Right ventricle myocardium superior (tissue), 1 donor: ENCODE data around the gene RTN4RL1. TPM values are rescaled to one million over a fixed set of nuclear protein-coding genes. Genes with fewer than 3 reads are reported as not detected.
"Not testable (repeated sequence)": the region's sequence is repeated elsewhere in the genome, so short reads cannot be mapped to it uniquely, and the experiment has no call there.

Experiments
- ATAC-seq: fragments of 200-7000 bp; cut with Tn5 transposase; one replicate; pipeline ENCODE4 v1.9.1; 2020; ENCODE audit warnings: mild to moderate bottlenecking; ENCODE audit not compliant: poor library complexity
- DNase-seq: peaks from one replicate; pipeline ENCODE4 v3.0.0-alpha.2; 2020
- intact Hi-C: fragments of 100-400 bp; cut with DNase I; formaldehyde crosslinking; loops from one replicate; pipeline ENCODE4 v1.11.2; 2022
- total RNA-seq: library from RNA; stranded (reverse); fragmentation: NEBNext Ultra II Directional; extraction: Animal tissue kit (Norgen Biotek cat#: 25700); gene quantifications from one replicate; pipeline ENCODE4 v1.2.1, GENCODE V29; 2021
- donor health status: DM: no; HTN: yes; CAD: no; lungs with severe emphysema.

RTN4RL1 gene
- total RNA-seq, 1 donor from 2014 or later, result 3.4 TPM

DNA sequence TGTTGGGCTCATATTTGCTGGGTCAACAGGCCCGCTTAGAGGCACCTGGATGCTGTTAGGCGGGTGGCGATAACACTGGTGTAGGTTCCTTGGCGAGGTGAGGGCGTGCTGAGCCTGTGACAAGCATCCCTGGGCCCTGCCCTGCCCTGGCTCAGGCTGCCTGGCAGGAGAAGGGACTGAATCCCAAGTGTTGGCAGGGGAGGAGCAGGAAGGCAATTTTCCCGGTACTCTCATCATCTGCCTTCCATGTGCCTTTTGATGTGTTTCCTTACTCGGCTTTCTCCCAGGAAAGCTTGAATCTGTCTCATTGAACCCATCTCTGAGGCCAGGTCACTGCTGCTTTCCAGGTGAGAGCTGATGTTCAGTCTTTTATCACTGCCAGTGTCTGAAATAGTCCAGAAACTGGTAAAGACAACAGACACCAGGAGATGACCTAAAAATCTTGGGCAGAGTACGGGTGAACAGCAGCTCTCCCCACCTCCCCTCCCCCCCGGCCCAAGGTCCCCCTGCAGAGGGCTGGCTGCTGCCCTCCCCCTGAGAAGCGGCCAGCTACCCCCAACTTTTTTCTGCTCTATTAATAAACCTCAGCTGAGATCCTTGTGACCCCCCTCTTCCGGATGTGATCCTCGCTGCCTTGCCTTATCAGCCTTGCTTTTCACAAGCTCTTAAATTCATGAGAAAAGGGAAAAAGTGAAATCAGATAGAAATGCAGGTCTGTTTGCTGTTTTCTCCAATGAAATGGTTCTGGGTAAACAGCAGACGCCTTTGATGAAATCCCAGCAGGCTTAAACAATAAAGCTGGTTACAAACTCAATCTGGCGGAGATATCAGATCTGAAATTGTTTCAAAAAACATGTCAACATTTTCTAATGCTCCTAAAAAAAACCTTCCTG is 29.0 kb downstream of the RTN4RL1 start:
- intact Hi-C loops, result no loop called here
- DNase-seq (no peak), ATAC-seq (no peak)

GRCh38 chr17:1995321-1995892 is 29.7 kb downstream of the RTN4RL1 start:
- DNase-seq, result no peak
- intact Hi-C loops, result no loop called here

GRCh38 chr17:1994707-1995106 is 30.4 kb downstream of the RTN4RL1 start:
- intact Hi-C loops, result no loop called here
- no peak for DNase-seq
- ATAC-seq, result no peak

More at GRCh38 chr17:1995321-1995892, 29.7 kb downstream of the RTN4RL1 start:
- no peak for ATAC-seq

- ATAC-seq (peak; percentile 86), DNase-seq (no peak)
- intact Hi-C loops, result no loop called here
Observed at GRCh38 chr17:1992541-1992940, 32.6 kb downstream of the RTN4RL1 start.

DNA sequence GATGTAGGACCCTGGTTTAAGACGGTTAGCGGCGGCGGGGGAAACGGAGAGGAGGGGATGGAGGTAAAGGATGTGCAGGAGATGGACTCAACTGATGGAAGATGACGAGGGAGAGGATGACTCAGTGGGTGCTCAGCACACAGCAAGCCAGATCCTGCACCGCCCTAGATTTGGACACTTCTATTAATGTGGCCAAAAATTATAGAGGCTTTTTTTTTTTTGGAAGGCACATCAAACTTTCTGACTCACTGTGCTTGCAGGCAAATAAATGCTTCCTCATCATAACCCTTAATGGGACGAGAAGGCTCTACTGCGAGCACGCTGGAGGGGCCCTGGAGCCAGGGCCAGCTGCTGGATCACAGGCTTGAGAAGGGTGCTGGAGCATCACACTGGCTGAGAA is 36.0 kb downstream of the RTN4RL1 start:
- ATAC-seq (peak; percentile 33), DNase-seq (no peak)
- intact Hi-C loops, result no loop called here

- ATAC-seq (no peak), DNase-seq (no peak)
- intact Hi-C loops, result no loop called here
Observed at GRCh38 chr17:1986783-1987451, 38.2 kb downstream of the RTN4RL1 start.

DNA sequence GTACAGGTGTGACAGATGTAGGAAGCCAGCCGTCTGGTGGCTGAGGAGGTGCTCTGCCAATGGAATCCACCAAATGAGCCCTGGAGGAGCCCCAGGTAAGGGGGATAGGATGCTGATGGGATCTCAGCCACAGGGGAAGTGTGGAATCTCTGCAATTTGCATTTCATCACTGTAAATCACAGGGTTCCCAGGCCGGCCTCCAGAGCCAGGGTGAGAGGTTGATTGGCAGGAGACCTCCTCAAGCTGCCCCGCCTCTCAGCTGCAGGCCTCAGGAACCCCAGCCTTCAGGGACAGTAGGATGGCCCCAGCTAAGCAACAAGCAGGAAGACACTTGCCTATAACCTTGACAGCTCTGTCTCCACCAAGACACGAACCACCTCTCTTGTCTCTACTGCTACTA is 39.4 kb downstream of the RTN4RL1 start:
- ATAC-seq, result no peak
- DNase-seq, result no peak
- intact Hi-C loops, result no loop called here

DNA sequence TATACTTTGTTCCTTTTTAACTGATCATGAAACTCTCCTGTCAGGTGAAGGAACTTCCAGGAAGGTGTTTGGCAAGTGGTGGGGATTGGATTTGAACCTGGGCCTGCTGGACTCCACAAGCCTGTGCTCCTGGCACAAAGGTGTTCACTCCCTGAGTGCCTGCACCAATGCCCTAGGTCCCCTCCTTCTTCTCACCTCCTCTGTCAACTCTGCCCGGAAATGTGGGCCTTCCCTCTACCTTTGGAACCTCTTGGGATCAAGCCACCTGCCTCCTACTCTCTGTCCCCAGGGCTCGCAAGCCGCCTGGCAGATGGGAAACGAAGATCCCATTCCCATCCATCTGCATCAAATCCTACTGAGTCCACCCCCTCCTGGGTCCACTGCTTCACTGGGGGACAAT is 40.0 kb downstream of the RTN4RL1 start:
- intact Hi-C loops, result no loop called here
- DNase-seq (no peak), ATAC-seq (no peak)

DNA sequence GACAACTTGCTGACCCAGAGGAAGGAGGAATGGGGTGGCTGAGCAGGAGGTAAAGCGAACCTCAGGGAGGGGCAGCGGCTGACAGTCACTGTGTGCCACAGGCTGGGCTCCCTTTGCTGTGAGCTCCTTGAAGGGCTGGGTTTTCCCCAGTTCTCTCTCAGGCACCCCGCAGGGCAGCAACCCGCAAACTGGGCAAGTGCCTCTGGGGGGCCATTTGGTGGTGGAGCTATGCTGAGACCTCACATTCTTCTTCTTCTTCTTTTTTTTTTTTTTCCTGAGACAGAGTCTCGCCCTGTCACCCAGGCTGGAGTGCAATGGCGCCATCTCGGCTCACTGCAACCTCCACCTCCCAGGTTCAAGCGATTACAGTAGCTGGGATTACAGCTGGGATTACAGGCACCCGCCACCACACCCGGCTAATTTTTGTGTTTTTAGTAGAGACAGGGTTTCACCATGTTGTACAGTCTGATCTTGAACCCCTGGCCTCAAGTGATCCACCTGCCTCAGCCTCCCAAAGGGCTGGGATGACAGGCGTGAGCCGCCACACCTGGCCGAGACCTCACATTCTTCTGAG is 42.3 kb downstream of the RTN4RL1 start:
- intact Hi-C loops, ATAC-seq, DNase-seq: not testable (repeated sequence)

- intact Hi-C loops, result no loop called here
- DNase-seq, result no peak
- ATAC-seq, result no peak
Observed at GRCh38 chr17:1980665-1981250, 44.4 kb downstream of the RTN4RL1 start.

- no peak for DNase-seq
- no peak for ATAC-seq
- intact Hi-C loops, result no loop called here
Observed at GRCh38 chr17:1979182-1979985, 45.8 kb downstream of the RTN4RL1 start.

GRCh38 chr17:1978396-1978949 is 46.7 kb downstream of the RTN4RL1 start:
- ATAC-seq (no peak), DNase-seq (no peak)
- intact Hi-C loops, result no loop called here

GRCh38 chr17:1977583-1978395 is 47.3 kb downstream of the RTN4RL1 start:
- intact Hi-C loops, result no loop called here
- ATAC-seq (peak; percentile 43), DNase-seq (no peak)

GRCh38 chr17:1976683-1977064 is 48.5 kb downstream of the RTN4RL1 start:
- intact Hi-C loops, result no loop called here
- no peak for ATAC-seq
- no peak for DNase-seq

DNA sequence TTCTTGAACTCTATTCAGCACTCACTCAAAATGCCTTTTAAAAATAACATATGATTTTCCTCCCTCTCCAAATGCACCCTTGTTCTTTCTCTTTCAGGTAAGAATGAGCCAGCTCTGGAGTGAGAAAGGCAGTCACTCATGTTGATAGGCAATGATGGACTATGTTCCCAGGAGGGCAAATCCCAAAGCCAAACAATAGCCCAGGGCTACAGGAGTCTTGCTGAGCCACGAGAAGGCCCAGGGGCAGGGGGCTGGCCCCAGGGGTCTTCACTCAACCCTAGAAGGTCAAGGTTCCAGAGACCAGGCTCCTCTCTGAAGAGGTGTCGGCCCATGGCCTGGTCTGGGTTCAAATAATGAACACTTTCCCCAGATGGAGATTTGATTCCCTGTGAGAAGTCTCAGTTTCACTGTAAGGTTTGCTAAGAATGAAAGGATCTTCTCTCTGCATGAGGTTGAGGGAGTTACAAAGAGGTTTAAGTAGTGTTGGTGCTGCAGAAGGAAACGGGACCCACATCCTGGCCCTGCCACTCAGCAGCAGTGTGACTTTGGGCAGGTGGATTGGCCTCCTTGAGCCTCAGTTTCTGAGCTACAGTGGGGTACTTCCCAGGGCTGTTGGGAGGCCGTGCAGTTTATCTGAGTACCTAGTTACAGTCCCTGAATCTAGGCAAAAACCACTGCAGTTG is 49.0 kb downstream of the RTN4RL1 start:
- no peak for ATAC-seq
- intact Hi-C loops, result no loop called here
- no peak for DNase-seq

GRCh38 chr17:1975573-1975972 is 49.6 kb downstream of the RTN4RL1 start:
- DNase-seq, result no peak
- intact Hi-C loops, result no loop called here
- no peak for ATAC-seq
